Adrenal gland (tissue), 5 donors: ENCODE results near the gene WDR62.

ENCODE experiments used
- CTCF ChIP-seq, 6 experiments: fragments of 450-650 bp in 4 of 6; fragments of 200-600 bp in 2 of 6; sonication (generic) in 1 of 6; IDR thresholded peaks; 1 replicate in 5 of 6; 2 replicates in 1 of 6; pipeline versions ENCODE4 v1.5.1 to v1.8.0; 2016 to 2021; ENCODE audit warnings: antibody characterized with exemption in 6 of 6, mild to moderate bottlenecking in 2 of 6, moderate library complexity in 1 of 6
- POLR2A ChIP-seq, 2 donors: fragments of 450-650 bp; IDR thresholded peaks; one replicate each; pipeline ENCODE4 v1.6.1; 2017; ENCODE audit warnings: antibody characterized with exemption in 2 of 2, mild to moderate bottlenecking in 2 of 2, moderate library complexity in 1 of 2
- donor health status: DM: no; HTN: no; CAD: no.

- TF ChIP-seq POLR2A (IDR thresholded peaks at IDR 0.05) (no peak), CTCF (IDR thresholded peaks at IDR 0.05) (no peak)
Observed at GRCh38 chr19:36067681-36068080, 13.0 kb downstream of the WDR62 start.
